ENCODE data around the gene PLXND1. TPM values are rescaled to one million over a fixed set of nuclear protein-coding genes. Genes with fewer than 3 reads are reported as not detected.

Gene PLXND1, protein sequence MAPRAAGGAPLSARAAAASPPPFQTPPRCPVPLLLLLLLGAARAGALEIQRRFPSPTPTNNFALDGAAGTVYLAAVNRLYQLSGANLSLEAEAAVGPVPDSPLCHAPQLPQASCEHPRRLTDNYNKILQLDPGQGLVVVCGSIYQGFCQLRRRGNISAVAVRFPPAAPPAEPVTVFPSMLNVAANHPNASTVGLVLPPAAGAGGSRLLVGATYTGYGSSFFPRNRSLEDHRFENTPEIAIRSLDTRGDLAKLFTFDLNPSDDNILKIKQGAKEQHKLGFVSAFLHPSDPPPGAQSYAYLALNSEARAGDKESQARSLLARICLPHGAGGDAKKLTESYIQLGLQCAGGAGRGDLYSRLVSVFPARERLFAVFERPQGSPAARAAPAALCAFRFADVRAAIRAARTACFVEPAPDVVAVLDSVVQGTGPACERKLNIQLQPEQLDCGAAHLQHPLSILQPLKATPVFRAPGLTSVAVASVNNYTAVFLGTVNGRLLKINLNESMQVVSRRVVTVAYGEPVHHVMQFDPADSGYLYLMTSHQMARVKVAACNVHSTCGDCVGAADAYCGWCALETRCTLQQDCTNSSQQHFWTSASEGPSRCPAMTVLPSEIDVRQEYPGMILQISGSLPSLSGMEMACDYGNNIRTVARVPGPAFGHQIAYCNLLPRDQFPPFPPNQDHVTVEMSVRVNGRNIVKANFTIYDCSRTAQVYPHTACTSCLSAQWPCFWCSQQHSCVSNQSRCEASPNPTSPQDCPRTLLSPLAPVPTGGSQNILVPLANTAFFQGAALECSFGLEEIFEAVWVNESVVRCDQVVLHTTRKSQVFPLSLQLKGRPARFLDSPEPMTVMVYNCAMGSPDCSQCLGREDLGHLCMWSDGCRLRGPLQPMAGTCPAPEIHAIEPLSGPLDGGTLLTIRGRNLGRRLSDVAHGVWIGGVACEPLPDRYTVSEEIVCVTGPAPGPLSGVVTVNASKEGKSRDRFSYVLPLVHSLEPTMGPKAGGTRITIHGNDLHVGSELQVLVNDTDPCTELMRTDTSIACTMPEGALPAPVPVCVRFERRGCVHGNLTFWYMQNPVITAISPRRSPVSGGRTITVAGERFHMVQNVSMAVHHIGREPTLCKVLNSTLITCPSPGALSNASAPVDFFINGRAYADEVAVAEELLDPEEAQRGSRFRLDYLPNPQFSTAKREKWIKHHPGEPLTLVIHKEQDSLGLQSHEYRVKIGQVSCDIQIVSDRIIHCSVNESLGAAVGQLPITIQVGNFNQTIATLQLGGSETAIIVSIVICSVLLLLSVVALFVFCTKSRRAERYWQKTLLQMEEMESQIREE (N-terminal part only)
- 81.9 to 121 TPM (median 103 TPM) in 5 replicates for total RNA-seq (2022; extraction: Qiagen RNA extraction)

DNA sequence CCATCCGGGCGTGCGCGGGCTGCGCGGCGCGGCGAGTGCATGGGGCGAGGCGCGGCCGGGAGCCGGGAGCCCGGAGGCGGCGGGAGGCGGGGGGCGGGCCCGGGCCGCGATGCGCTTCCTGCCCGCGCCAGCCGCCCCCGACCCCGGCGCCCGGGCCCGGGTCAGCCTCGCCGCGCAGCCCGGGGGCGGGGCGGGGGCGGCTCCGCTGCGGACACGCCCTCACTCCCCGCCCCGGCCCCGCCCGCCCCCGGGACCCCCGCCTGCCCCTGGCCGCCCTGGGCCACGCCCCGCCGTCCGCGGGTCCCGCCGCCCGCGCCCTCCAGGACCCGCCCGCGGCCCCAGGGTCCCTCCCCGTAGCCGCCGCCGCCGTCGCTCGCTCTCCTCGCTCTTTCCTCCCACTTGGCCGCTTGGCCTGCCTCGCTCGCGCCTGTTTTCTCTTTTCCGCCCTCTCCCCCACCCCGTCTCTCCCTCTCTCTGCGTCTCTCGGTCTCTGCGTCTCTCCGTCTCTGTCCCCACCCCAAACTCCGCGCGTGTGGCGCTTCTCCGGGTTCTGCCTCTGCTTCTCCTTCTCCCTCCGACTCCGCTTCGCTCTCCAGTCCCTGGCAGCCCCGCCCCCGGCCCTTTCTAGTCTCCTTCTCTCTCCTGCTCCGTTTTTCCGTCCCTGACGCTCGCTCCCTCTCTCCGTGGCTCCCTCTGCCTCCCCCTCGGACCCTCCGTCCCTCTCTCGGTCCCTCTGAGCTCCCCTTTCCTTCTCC is at the start of gene PLXND1:
TSS of gene PLXND1 (minus strand) at position 41 of the 755 bp plus-strand sequence. CDS start at position 4, 37 bp downstream.

DNA sequence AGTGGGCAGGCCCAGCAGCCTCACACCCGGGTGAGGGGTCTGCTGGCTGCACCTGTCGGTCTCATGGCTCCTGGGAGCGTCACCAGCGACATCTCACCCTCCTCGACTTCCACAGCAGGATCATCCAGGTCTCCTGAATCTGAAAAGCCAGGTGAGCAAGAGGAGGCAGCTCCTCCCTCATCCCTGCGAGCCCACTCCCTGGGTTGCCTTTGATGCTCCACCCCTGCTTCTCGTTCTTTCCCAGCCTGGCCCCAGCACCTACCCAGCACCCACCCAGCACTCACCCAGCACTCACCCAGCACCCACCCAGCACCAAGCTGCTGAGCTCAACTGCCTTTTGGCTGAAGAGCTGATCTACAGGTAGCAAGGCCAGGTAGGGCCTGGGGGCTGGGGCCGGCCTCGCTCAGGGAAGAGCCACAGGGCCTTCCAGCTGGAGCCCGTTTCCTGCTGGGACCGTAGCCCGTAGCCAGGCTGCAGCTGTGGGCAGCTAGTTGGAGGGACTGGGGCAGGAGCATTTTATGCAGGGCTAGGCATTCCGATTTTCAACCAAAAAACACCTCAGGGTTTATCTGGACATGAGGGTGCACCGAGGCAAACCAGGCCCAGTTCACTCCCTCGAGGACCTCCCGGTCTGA is 63.2 kb downstream of the PLXND1 start, which contains the start of gene H1-8:
TSS of gene H1-8 (plus strand) at position 20 of the 635 bp plus-strand sequence. CDS start at position 64, 44 bp downstream.

GRCh38 chr3:129528589-129529100 is 77.8 kb downstream of the PLXND1 start, which contains the start of gene RHO:
Gene RHO (plus strand): TSS chr3:129528639. CDS start chr3:129528734, 95 bp downstream.

Other genes with a start within 250 kb of the PLXND1 start
- 0.67 to 1.3 TPM (median 1.1 TPM) in 5 replicates for gene EFCAB12, start 178.0 kb downstream of the PLXND1 start, total RNA-seq (2022; extraction: Qiagen RNA extraction)
- gene MBD4, start 166.7 kb downstream of the PLXND1 start, total RNA-seq (2022; extraction: Qiagen RNA extraction): 17.3 to 23.3 TPM (median 19.2 TPM) in 5 replicates
- gene IFT122, start 166.5 kb downstream of the PLXND1 start, total RNA-seq (2022; extraction: Qiagen RNA extraction): 8.6 to 13.5 TPM (median 12.0 TPM) in 5 replicates
- gene RHO, start 78.0 kb downstream of the PLXND1 start, total RNA-seq (2022; extraction: Qiagen RNA extraction): not detected in 5 replicates
- gene H1-8, start 63.5 kb downstream of the PLXND1 start, total RNA-seq (2022; extraction: Qiagen RNA extraction): not detected in 5 replicates

Measured in A549 treated with dexamethasone at 1 μM for 4 hours (cell line).